Left cardiac atrium (tissue), 4 donors: ENCODE measurements around the gene SLC1A3. TPM values are rescaled to one million over a fixed set of nuclear protein-coding genes. Genes with fewer than 3 reads are reported as not detected.
A peak's percentile ranks its signal among the peaks of the same experiment; 100 is the strongest.

Experiments
- ATAC-seq, 2 donors: fragments of 200-7000 bp; cut with Tn5 transposase; one replicate each; pipeline ENCODE4 v1.9.1; 2020; ENCODE audit warnings: mild to moderate bottlenecking in 2 of 2, moderate library complexity in 2 of 2
- DNase-seq: peaks from one replicate; pipeline ENCODE4 v3.0.0-alpha.2; 2020
- intact Hi-C, 2 donors: fragments of 100-400 bp; cut with DNase I; formaldehyde crosslinking; loops; one replicate each; pipeline versions ENCODE4 v1.14.1 to v1.15.1; 2022 to 2023
- total RNA-seq, 2 donors: library from RNA; stranded (reverse); fragmentation: NEBNext Ultra II Directional; extraction: Animal tissue kit (Norgen Biotek cat#: 25700); gene quantifications; one replicate each; pipeline ENCODE4 v1.2.1, GENCODE V29; 2021
- donor health status: DM: no; HTN: yes; CAD: no.
- donor health status: DM: no; HTN: yes; CAD: no; lungs with severe emphysema.
- donor health status: DM: yes; HTN: yes; CAD: no.
- donor health status: Dilated cardiomyopathy.

The SLC1A3 gene
- total RNA-seq, 2 donors from 2014 or later, result 44.9 to 66.6 TPM

GRCh38 chr5:36647046-36647445 lies 40.6 kb downstream of the SLC1A3 start:
- intact Hi-C loops, result no loop called here
- ATAC-seq, result peak in 1 of 2 donors; percentile 55

GRCh38 chr5:36648426-36648825 lies 42.0 kb downstream of the SLC1A3 start:
- intact Hi-C loops, result no loop called here
- peak in 1 of 2 donors; percentile 19 for ATAC-seq
- DNase-seq, result no peak

More at GRCh38 chr5:36647046-36647445, 40.6 kb downstream of the SLC1A3 start:
- DNase-seq, result no peak

- ATAC-seq (peak; percentile 61 to 72), DNase-seq (no peak)
- intact Hi-C loops, result loop anchor here in 1 of 2 donors (5.0 kb wide), 1 partner anchor 45 kb away; the partner anchor contains the start of gene SLC1A3
Measured at GRCh38 chr5:36651761-36652685, 45.6 kb downstream of the SLC1A3 start.

GRCh38 chr5:36653044-36653705 lies 46.8 kb downstream of the SLC1A3 start:
- ATAC-seq (no peak), DNase-seq (no peak)
- intact Hi-C loops, result loop anchor here in 1 of 2 donors (5.0 kb wide), 1 partner anchor 46 kb away; the partner anchor contains the start of gene SLC1A3

- intact Hi-C loops, result loop anchor here in 1 of 2 donors (5.0 kb wide), 1 partner anchor 47 kb away; the partner anchor contains the start of gene SLC1A3
- no peak for ATAC-seq
Measured at GRCh38 chr5:36654564-36654963, 48.2 kb downstream of the SLC1A3 start.

GRCh38 chr5:36655161-36655560 lies 48.8 kb downstream of the SLC1A3 start:
- DNase-seq, result no peak
- intact Hi-C loops, result no loop called here
- ATAC-seq, result peak; percentile 22 to 62

More at GRCh38 chr5:36654564-36654963, 48.2 kb downstream of the SLC1A3 start:
- no peak for DNase-seq

- no peak for DNase-seq
- intact Hi-C loops, result no loop called here
- ATAC-seq, result no peak
Measured at GRCh38 chr5:36656556-36656955, 50.1 kb downstream of the SLC1A3 start.

GRCh38 chr5:36657563-36657995 lies 51.2 kb downstream of the SLC1A3 start:
- intact Hi-C loops, result no loop called here
- DNase-seq, result peak; percentile 51
- ATAC-seq, result peak; percentile 88 to 95

- intact Hi-C loops, result no loop called here
- ATAC-seq (no peak), DNase-seq (no peak)
Measured at GRCh38 chr5:36658038-36658756, 51.8 kb downstream of the SLC1A3 start.

GRCh38 chr5:36659411-36659810 lies 53.0 kb downstream of the SLC1A3 start:
- no peak for DNase-seq
- no peak for ATAC-seq
- intact Hi-C loops, result no loop called here

GRCh38 chr5:36660397-36661049 lies 54.1 kb downstream of the SLC1A3 start:
- intact Hi-C loops, result no loop called here
- no peak for DNase-seq
- ATAC-seq, result no peak

GRCh38 chr5:36661456-36662220 lies 55.2 kb downstream of the SLC1A3 start:
- intact Hi-C loops, result no loop called here
- ATAC-seq, result no peak
- DNase-seq, result no peak

GRCh38 chr5:36662291-36662851 lies 56.0 kb downstream of the SLC1A3 start:
- no peak for ATAC-seq

GRCh38 chr5:36664766-36665165 lies 58.4 kb downstream of the SLC1A3 start:
- intact Hi-C loops, result no loop called here
- DNase-seq, result no peak
- no peak for ATAC-seq

More at GRCh38 chr5:36662291-36662851, 56.0 kb downstream of the SLC1A3 start:
- intact Hi-C loops, result no loop called here
- DNase-seq, result no peak

GRCh38 chr5:36665628-36666027 lies 59.2 kb downstream of the SLC1A3 start:
- intact Hi-C loops, result no loop called here
- no peak for DNase-seq
- ATAC-seq, result no peak

GRCh38 chr5:36666274-36666673 lies 59.9 kb downstream of the SLC1A3 start:
- DNase-seq, result no peak
- no peak for ATAC-seq
- intact Hi-C loops, result no loop called here

- intact Hi-C loops, result no loop called here
- DNase-seq, result no peak
- ATAC-seq, result no peak
Measured at GRCh38 chr5:36666986-36667385, 60.6 kb downstream of the SLC1A3 start.

GRCh38 chr5:36667824-36668223 lies 61.4 kb downstream of the SLC1A3 start:
- no peak for DNase-seq
- intact Hi-C loops, result no loop called here

More at GRCh38 chr5:36667824-36668223, 61.4 kb downstream of the SLC1A3 start:
- ATAC-seq, result no peak
